Measurements from ENCODE around the gene RPA3.

RPA3 gene

GRCh38 chr7:7742223-7742622 lies 23.8 kb upstream of the RPA3 start:
- Histone ChIP-seq H3K9me3 (ENCODE audit: control insufficient read depth, insufficient read depth, low read length) (no peaks in the 10 kb centered on the region), H3K79me2 (ENCODE audit: control insufficient read depth, low read length) (no peaks in the 10 kb centered on the region), H3K36me3 (ENCODE audit: control insufficient read depth, low read length) (no peaks in the 10 kb centered on the region), H3F3A (ENCODE audit: control insufficient read depth, insufficient read depth) (no peaks in the 10 kb centered on the region), H3K4me3 (ENCODE audit: low read length) (no peak overlapping the region), H3K4me2 (ENCODE audit: low read length) (no peak overlapping the region), H3K27ac (ENCODE audit: low read depth, low read length) (no peak overlapping the region), H4K20me1 (ENCODE audit: control insufficient read depth, insufficient read depth, low read depth, low read length) (no peaks in the 10 kb centered on the region), H3K4me1 (ENCODE audit: control insufficient read depth, low read length) (peaks cover 23% of the 10 kb centered on the region), H3K9me2 (replicated peaks; ENCODE audit: control insufficient read depth, low read length) (no peaks in the 10 kb centered on the region), H3K27me3 (ENCODE audit: control insufficient read depth, low read length) (no peaks in the 10 kb centered on the region)
- TF ChIP-seq EZH2phosphoT487 (IDR thresholded peaks at IDR 0.05; ENCODE audit: borderline replicate concordance, low read length): no peak
- TF ChIP-seq, protein P1, sequence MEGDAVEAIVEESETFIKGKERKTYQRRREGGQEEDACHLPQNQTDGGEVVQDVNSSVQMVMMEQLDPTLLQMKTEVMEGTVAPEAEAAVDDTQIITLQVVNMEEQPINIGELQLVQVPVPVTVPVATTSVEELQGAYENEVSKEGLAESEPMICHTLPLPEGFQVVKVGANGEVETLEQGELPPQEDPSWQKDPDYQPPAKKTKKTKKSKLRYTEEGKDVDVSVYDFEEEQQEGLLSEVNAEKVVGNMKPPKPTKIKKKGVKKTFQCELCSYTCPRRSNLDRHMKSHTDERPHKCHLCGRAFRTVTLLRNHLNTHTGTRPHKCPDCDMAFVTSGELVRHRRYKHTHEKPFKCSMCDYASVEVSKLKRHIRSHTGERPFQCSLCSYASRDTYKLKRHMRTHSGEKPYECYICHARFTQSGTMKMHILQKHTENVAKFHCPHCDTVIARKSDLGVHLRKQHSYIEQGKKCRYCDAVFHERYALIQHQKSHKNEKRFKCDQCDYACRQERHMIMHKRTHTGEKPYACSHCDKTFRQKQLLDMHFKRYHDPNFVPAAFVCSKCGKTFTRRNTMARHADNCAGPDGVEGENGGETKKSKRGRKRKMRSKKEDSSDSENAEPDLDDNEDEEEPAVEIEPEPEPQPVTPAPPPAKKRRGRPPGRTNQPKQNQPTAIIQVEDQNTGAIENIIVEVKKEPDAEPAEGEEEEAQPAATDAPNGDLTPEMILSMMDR (IDR thresholded peaks at IDR 0.05; ENCODE audit: low read depth, low read length, poor library complexity, severe bottlenecking): no peak

- H3K27ac ChIP-seq (ENCODE audit: low read depth, low read length): no peak overlapping the region
These were observed 21.6 kb upstream of the RPA3 start for GRCh38 chr7:7740037-7740355.

GRCh38 chr7:7739204-7740036 lies 21.0 kb upstream of the RPA3 start:
- Histone ChIP-seq H3K4me1 (ENCODE audit: control insufficient read depth, low read length) (peaks cover 16% of the 10 kb centered on the region), H3K79me2 (ENCODE audit: control insufficient read depth, low read length) (no peaks in the 10 kb centered on the region), H4K20me1 (ENCODE audit: control insufficient read depth, insufficient read depth, low read depth, low read length) (no peaks in the 10 kb centered on the region), H3F3A (ENCODE audit: control insufficient read depth, insufficient read depth) (no peaks in the 10 kb centered on the region), H3K4me3 (ENCODE audit: low read length) (no peak overlapping the region), H3K36me3 (ENCODE audit: control insufficient read depth, low read length) (no peaks in the 10 kb centered on the region), H3K9me2 (replicated peaks; ENCODE audit: control insufficient read depth, low read length) (no peaks in the 10 kb centered on the region), H3K27me3 (ENCODE audit: control insufficient read depth, low read length) (no peaks in the 10 kb centered on the region), H3K4me2 (ENCODE audit: low read length) (no peak overlapping the region), H3K27ac (ENCODE audit: low read depth, low read length) (no peak overlapping the region), H3K9me3 (ENCODE audit: control insufficient read depth, insufficient read depth, low read length) (no peaks in the 10 kb centered on the region)
- TF ChIP-seq EZH2phosphoT487 (IDR thresholded peaks at IDR 0.05; ENCODE audit: borderline replicate concordance, low read length): no peak
- TF ChIP-seq, protein P1 (IDR thresholded peaks at IDR 0.05; ENCODE audit: low read depth, low read length, poor library complexity, severe bottlenecking): no peak

More at GRCh38 chr7:7740037-7740355, 21.6 kb upstream of the RPA3 start:
- no peaks in the 10 kb centered on the region for H3K79me2 ChIP-seq (ENCODE audit: control insufficient read depth, low read length)
- no peak overlapping the region for H3K4me2 ChIP-seq (ENCODE audit: low read length)
- H3F3A ChIP-seq (ENCODE audit: control insufficient read depth, insufficient read depth): no peaks in the 10 kb centered on the region
- TF ChIP-seq EZH2phosphoT487 (IDR thresholded peaks at IDR 0.05; ENCODE audit: borderline replicate concordance, low read length): no peak
- TF ChIP-seq, protein P1 (IDR thresholded peaks at IDR 0.05; ENCODE audit: low read depth, low read length, poor library complexity, severe bottlenecking): no peak
- no peaks in the 10 kb centered on the region for H4K20me1 ChIP-seq (ENCODE audit: control insufficient read depth, insufficient read depth, low read depth, low read length)
- no peaks in the 10 kb centered on the region for H3K9me3 ChIP-seq (ENCODE audit: control insufficient read depth, insufficient read depth, low read length)
- no peaks in the 10 kb centered on the region for H3K27me3 ChIP-seq (ENCODE audit: control insufficient read depth, low read length)
- H3K9me2 ChIP-seq (replicated peaks; ENCODE audit: control insufficient read depth, low read length): no peaks in the 10 kb centered on the region
- no peaks in the 10 kb centered on the region for H3K36me3 ChIP-seq (ENCODE audit: control insufficient read depth, low read length)
- peaks cover 13% of the 10 kb centered on the region for H3K4me1 ChIP-seq (ENCODE audit: control insufficient read depth, low read length)
- no peak overlapping the region for H3K4me3 ChIP-seq (ENCODE audit: low read length)

All from DOHH2 (cell line).